ENCODE measurements around the gene TPM2. TPM values are rescaled to one million over a fixed set of nuclear protein-coding genes. Genes with fewer than 3 reads are reported as not detected.

The TPM2 gene
- total RNA-seq, 4 donors from 2014 or later, result 7,572 to 13,568 (median 12,084) TPM

GRCh38 chr9:35700031-35700430 is 10.3 kb upstream of the TPM2 start:
- Histone ChIP-seq H3K27ac (peak overlapping the region; percentile 96 to 99 (median 98)), H3K4me1 (peaks cover 4 to 43% (median 24%) of the 10 kb centered on the region in 3 donors), H3K36me3 (peaks cover 3 to 92% of the 10 kb centered on the region in 2 donors)

GRCh38 chr9:35698231-35698630 is 8.5 kb upstream of the TPM2 start:
- H3K36me3 ChIP-seq, result peaks cover 0 to 74% of the 10 kb centered on the region in 2 donors
- TF ChIP-seq CTCF (IDR thresholded peaks at IDR 0.05) (no peak), EP300 (IDR thresholded peaks at IDR 0.05) (no peak), POLR2AphosphoS5 (IDR thresholded peaks at IDR 0.05) (no peak), POLR2A (IDR thresholded peaks at IDR 0.05) (no peak)
- no peaks in the 10 kb centered on the region for H3K9me3 ChIP-seq
- ATAC-seq, result no peak
- H3K27ac ChIP-seq, result peak overlapping the region; percentile 96 to 99 (median 98)
- WGBS, 2 donors (ENCODE audit: low coverage in 1 of 2), result 88% methylated on average over 5 of the region's 5 CpGs; no CpG with 5 or more reads in 1 of the 2 donors
- H3K27me3 ChIP-seq, result no peaks in the 10 kb centered on the region
- H3K4me3 ChIP-seq, result no peak overlapping the region
- peaks cover 4 to 54% (median 25%) of the 10 kb centered on the region in 3 donors for H3K4me1 ChIP-seq

More at GRCh38 chr9:35700031-35700430, 10.3 kb upstream of the TPM2 start:
- no peaks in the 10 kb centered on the region for H3K27me3 ChIP-seq
- 50 to 60% methylated on average over 2 to 5 of the region's 11 CpGs for WGBS, 2 donors (ENCODE audit: low coverage in 1 of 2)
- no peak for TF ChIP-seq POLR2A (IDR thresholded peaks at IDR 0.05)
- no peak for TF ChIP-seq POLR2AphosphoS5 (IDR thresholded peaks at IDR 0.05)
- no peak for TF ChIP-seq CTCF (IDR thresholded peaks at IDR 0.05)
- TF ChIP-seq EP300 (IDR thresholded peaks at IDR 0.05), result no peak
- no peak for ATAC-seq
- no peak overlapping the region for H3K4me3 ChIP-seq
- no peaks in the 10 kb centered on the region for H3K9me3 ChIP-seq

- Histone ChIP-seq H3K4me3 (no peak overlapping the region), H3K36me3 (peaks cover 0 to 67% of the 10 kb centered on the region in 2 donors), H3K27me3 (no peaks in the 10 kb centered on the region), H3K9me3 (no peaks in the 10 kb centered on the region), H3K4me1 (peaks cover 4 to 60% (median 25%) of the 10 kb centered on the region in 3 donors), H3K27ac (peak overlapping the region; percentile 96 to 99 (median 98))
- 35 to 66% methylated on average over 3 to 13 of the region's 14 CpGs for WGBS, 2 donors (ENCODE audit: low coverage in 1 of 2)
- ATAC-seq, result no peak
- no peak for TF ChIP-seq EP300 (IDR thresholded peaks at IDR 0.05)
- no peak for TF ChIP-seq POLR2A (IDR thresholded peaks at IDR 0.05)
- no peak for TF ChIP-seq CTCF (IDR thresholded peaks at IDR 0.05)
- no peak for TF ChIP-seq POLR2AphosphoS5 (IDR thresholded peaks at IDR 0.05)
Measured at GRCh38 chr9:35697486-35697885, 7.8 kb upstream of the TPM2 start.

GRCh38 chr9:35696520-35697215 is 6.9 kb upstream of the TPM2 start:
- WGBS, 2 donors (ENCODE audit: low coverage in 1 of 2), result 23 to 27% methylated on average over 4 to 6 of the region's 9 CpGs
- H3K36me3 ChIP-seq, result peaks cover 0 to 59% of the 10 kb centered on the region in 2 donors

More at GRCh38 chr9:35696520-35697215, 6.9 kb upstream of the TPM2 start:
- no peak overlapping the region for H3K4me3 ChIP-seq
- peak in 1 of 2 donors; percentile 18 for TF ChIP-seq POLR2A (IDR thresholded peaks at IDR 0.05)
- peak in 3 of 4 experiments; percentile 90 to 93 (median 91) for TF ChIP-seq CTCF (IDR thresholded peaks at IDR 0.05)
- TF ChIP-seq POLR2AphosphoS5 (IDR thresholded peaks at IDR 0.05), result peak; percentile 95
- peak; percentile 91 for TF ChIP-seq EP300 (IDR thresholded peaks at IDR 0.05)
- H3K9me3 ChIP-seq, result no peaks in the 10 kb centered on the region
- no peaks in the 10 kb centered on the region for H3K27me3 ChIP-seq
- ATAC-seq, result peak; percentile 86
- H3K4me1 ChIP-seq, result peaks cover 4 to 69% (median 25%) of the 10 kb centered on the region in 3 donors
- H3K27ac ChIP-seq, result peak overlapping the region; percentile 96 to 99 (median 98)

Data from gastroesophageal sphincter (tissue), 4 donors.